Ishikawa (cell line): ENCODE data around the gene SEMA3A.

Experiments
- NFIC ChIP-seq: IDR thresholded peaks from 2 replicates; pipeline ENCODE4 v1.6.1; 2012
- TEAD4 ChIP-seq: IDR thresholded peaks from 2 replicates; pipeline ENCODE4 v1.6.1; 2012
- TF ChIP-seq, protein P1 (sequence below): IDR thresholded peaks from 2 replicates; pipeline ENCODE4 v1.6.1; 2012; ENCODE audit warnings: low read depth, mild to moderate bottlenecking
- TF ChIP-seq, protein P2 (sequence below): IDR thresholded peaks from 2 replicates; pipeline ENCODE4 v1.6.1; 2012

DNA sequence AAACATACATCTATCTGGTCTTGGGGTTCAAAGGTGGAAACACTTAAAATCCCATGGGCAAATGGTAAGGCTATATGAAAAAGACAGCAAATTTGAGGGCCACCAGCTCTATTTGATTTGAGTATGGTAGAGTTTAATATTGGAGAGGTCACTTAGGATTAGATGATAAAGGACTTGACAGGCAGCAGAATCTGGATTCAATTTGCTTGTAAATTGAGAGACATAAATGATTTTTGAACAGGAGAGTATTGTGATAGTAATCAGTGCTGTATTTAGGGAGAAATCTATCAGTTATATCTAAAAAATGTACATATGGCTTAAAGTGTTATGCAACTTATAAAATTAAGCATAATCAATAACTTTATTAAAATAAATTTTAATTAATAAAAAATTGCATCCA lies 155.2 kb downstream of the SEMA3A start:
- TF ChIP-seq, protein P1, sequence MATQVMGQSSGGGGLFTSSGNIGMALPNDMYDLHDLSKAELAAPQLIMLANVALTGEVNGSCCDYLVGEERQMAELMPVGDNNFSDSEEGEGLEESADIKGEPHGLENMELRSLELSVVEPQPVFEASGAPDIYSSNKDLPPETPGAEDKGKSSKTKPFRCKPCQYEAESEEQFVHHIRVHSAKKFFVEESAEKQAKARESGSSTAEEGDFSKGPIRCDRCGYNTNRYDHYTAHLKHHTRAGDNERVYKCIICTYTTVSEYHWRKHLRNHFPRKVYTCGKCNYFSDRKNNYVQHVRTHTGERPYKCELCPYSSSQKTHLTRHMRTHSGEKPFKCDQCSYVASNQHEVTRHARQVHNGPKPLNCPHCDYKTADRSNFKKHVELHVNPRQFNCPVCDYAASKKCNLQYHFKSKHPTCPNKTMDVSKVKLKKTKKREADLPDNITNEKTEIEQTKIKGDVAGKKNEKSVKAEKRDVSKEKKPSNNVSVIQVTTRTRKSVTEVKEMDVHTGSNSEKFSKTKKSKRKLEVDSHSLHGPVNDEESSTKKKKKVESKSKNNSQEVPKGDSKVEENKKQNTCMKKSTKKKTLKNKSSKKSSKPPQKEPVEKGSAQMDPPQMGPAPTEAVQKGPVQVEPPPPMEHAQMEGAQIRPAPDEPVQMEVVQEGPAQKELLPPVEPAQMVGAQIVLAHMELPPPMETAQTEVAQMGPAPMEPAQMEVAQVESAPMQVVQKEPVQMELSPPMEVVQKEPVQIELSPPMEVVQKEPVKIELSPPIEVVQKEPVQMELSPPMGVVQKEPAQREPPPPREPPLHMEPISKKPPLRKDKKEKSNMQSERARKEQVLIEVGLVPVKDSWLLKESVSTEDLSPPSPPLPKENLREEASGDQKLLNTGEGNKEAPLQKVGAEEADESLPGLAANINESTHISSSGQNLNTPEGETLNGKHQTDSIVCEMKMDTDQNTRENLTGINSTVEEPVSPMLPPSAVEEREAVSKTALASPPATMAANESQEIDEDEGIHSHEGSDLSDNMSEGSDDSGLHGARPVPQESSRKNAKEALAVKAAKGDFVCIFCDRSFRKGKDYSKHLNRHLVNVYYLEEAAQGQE, result no peak
- no peak for TF ChIP-seq NFIC
- no peak for TF ChIP-seq TEAD4
- TF ChIP-seq, protein P2, sequence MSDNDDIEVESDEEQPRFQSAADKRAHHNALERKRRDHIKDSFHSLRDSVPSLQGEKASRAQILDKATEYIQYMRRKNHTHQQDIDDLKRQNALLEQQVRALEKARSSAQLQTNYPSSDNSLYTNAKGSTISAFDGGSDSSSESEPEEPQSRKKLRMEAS, result no peak
